AG04450 (cell line): ENCODE results near the gene MIA. TPM values are rescaled to one million over a fixed set of nuclear protein-coding genes. Genes with fewer than 3 reads are reported as not detected.

Experiments used
- CTCF ChIA-PET: fragments of 300-600, 350-600 bp; formaldehyde crosslinking; extraction: SDS; loops from one replicate; lab custom pipeline; 2022; ENCODE audit warnings: antibody characterized with exemption, inconsistent platforms; lab: Charles Lee
- POLR2A ChIA-PET: fragments of 350-600 bp; formaldehyde crosslinking; extraction: SDS; loops from one replicate; lab custom pipeline; 2021; ENCODE audit warnings: antibody characterized with exemption, inconsistent platforms; lab: Yijun Ruan, JAX
- DNase-seq: peaks from one replicate; pipeline ENCODE4 v3.0.0-alpha.2; 2011; ENCODE audit warnings: low read depth, low spot score
- H3K27ac ChIP-seq: one replicate; pipeline ENCODE4 v1.5.1; 2012; ENCODE audit warnings: low read depth, low read length, control low read depth
- H3K27me3 ChIP-seq: one replicate; pipeline ENCODE4 v1.6.0; 2012; ENCODE audit warnings: low read length; ENCODE audit not compliant: control insufficient read depth, insufficient read depth
- H3K4me3 ChIP-seq: 2 replicates; pipeline ENCODE4 v1.5.1; 2011; ENCODE audit warnings: mild to moderate bottlenecking, low read depth, low read length, control low read depth
- H3K9me3 ChIP-seq: 2 replicates; pipeline ENCODE4 v1.5.1; 2012; ENCODE audit warnings: low read length; ENCODE audit not compliant: control insufficient read depth, insufficient read depth
- polyA plus RNA-seq: library from polyadenylated mRNA; depleted of rRNA; stranded (reverse); fragments of >200 nt; gene quantifications from 2 replicates; pipeline ENCODE4 v1.2.3, GENCODE V29; 2011
- TF ChIP-seq, protein P1 (sequence below): IDR thresholded peaks from 2 replicates; pipeline ENCODE4 v1.5.1; 2011; ENCODE audit warnings: low read depth, low read length, control low read depth, inconsistent platforms

Gene MIA
- polyA plus RNA-seq, 1 experiment: not detected

DNA sequence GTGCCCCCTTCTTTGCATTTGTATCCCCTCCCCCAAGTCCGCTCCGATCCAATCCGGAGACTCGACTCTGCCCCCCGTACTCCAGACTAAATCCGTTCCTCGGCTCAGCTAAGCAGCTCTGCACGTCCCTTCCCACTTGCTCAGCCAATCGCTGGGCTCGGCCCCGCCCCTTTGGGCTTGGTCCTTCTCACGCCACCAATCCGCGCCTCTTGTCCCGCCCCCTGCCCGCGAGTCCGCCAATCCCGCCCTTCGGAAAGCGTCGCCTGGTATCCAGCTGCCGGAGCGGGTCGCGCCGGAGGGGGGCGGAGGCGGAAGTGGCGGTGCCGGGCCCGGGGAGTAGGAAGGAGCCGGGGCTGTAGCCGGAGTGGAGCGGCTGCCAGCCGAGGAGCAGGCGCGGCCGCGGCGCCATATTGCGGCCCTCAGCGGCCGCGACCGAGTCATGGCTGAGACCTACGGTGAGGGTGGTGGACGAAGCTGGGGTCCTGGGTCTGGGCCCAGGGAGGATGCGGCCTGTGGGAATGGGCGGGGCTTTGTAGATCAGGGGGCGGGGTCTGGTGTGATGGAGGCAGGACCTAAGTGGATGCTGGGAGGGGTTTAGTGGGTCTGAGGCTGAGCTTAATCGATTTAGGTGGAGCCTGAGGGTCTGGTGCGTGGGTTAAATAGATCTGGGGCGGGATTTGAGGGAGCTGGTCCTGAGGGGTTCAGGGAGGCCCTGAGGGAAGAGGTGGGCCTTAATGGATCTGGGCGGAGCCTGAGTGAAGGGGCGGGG lies 2.8 kb downstream of the MIA start, which contains the start of gene RAB4B:
TSS of gene RAB4B (plus strand) at position 311 of the 769 bp plus-strand sequence. CDS start at position 440, 129 bp downstream.
- ChIA-PET CTCF (interaction anchor here (0.6 to 3.0 kb wide), 10 partner anchors 20 to 544 kb away, joined by 3 to 20 read pairs (median 4); partner anchors contain the start of genes EGLN2 and ITPKC), POLR2A (interaction anchor here (0.6 to 2.7 kb wide), 21 partner anchors 9 to 1181 kb away, joined by 3 to 28 read pairs (median 5); partner anchors contain the start of genes ACTMAP, COQ8B, EGLN2 and ITPKC)
- Histone ChIP-seq H3K27me3 (no peaks in the 10 kb centered on the region), H3K9me3 (no peaks in the 10 kb centered on the region; the same call in 1 of the 2 replicates), H3K4me3 (peak within 1 kb of the TSS; percentile 75), H3K27ac (peak within 1 kb of the TSS; percentile 96)
- peak; percentile 100 for DNase-seq
- TF ChIP-seq, protein P1, sequence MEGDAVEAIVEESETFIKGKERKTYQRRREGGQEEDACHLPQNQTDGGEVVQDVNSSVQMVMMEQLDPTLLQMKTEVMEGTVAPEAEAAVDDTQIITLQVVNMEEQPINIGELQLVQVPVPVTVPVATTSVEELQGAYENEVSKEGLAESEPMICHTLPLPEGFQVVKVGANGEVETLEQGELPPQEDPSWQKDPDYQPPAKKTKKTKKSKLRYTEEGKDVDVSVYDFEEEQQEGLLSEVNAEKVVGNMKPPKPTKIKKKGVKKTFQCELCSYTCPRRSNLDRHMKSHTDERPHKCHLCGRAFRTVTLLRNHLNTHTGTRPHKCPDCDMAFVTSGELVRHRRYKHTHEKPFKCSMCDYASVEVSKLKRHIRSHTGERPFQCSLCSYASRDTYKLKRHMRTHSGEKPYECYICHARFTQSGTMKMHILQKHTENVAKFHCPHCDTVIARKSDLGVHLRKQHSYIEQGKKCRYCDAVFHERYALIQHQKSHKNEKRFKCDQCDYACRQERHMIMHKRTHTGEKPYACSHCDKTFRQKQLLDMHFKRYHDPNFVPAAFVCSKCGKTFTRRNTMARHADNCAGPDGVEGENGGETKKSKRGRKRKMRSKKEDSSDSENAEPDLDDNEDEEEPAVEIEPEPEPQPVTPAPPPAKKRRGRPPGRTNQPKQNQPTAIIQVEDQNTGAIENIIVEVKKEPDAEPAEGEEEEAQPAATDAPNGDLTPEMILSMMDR: no peak

DNA sequence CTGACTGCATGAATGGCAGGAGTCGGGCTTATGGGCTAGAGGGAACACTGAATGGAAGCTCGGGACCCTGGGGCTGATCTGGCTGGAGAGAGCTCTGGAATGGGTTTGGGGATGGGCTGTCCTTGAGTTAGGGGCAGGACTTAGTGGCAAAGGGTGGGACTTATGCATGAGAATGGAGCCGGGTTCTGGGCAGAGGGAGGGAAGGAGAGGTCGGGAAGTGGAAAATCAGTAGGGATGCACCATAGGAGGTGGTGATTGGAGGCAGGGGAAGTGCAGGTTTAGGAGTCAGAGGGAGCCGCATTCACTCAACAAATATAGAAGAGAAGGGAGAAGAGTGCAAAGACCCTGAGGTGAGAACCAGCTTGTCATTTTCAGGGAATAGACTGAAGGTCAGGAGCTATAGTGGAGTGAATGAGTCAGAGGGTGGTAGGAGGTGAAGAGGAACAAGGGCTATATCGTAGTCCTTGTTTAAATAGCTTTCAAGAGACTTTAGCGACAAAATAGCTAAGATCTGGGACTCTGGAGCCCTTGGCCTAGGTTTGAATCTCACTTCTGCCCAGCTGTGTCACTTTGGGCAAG lies 3.5 kb downstream of the MIA start:
- TF ChIP-seq, protein P1: no peak
- H3K4me3 ChIP-seq: peak overlapping the region; percentile 73
- DNase-seq: no peak
- peak overlapping the region; percentile 87 for H3K27ac ChIP-seq
- H3K27me3 ChIP-seq: no peaks in the 10 kb centered on the region
- no peaks in the 10 kb centered on the region; the same call in 1 of the 2 replicates for H3K9me3 ChIP-seq
- ChIA-PET CTCF (interaction anchor here (0.9 to 3.0 kb wide), 7 partner anchors 20 to 530 kb away, joined by 3 to 20 read pairs (median 4); partner anchors contain the start of genes EGLN2 and ITPKC), POLR2A (interaction anchor here (0.6 to 2.7 kb wide), 18 partner anchors 8 to 1180 kb away, joined by 3 to 28 read pairs (median 5); partner anchors contain the start of genes ACTMAP, COQ8B, EGLN2 and ITPKC)

DNA sequence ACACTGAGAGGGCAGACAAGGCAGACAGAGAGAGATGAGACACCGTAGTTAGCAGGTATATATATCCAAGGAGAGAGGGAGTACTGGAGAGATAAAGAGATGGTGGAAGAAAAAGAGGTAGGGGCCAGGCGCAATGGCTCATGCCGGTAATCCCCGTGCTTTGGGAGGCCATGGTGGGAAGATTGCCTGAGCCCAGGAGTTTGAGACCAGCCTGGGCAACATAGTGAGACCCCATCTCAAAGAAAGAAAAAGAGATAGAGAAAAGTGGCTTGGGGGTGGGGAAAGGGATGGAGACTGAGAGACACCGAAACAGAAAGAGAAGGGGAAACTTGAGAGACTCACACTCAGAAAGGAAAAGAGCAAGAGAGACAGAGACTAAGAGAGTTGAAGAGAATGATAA lies 5.3 kb downstream of the MIA start:
- Histone ChIP-seq H3K9me3 (no peaks in the 10 kb centered on the region; the same call in 1 of the 2 replicates), H3K4me3 (no peak overlapping the region), H3K27ac (no peak overlapping the region), H3K27me3 (no peaks in the 10 kb centered on the region)
- POLR2A ChIA-PET: no interaction called here
- TF ChIP-seq, protein P1: no peak
- CTCF ChIA-PET: interaction anchor here (2.9 kb wide), 1 partner anchor 26 kb away, joined by 10 read pairs; no protein-coding TSS in a partner anchor
- no peak for DNase-seq

DNA sequence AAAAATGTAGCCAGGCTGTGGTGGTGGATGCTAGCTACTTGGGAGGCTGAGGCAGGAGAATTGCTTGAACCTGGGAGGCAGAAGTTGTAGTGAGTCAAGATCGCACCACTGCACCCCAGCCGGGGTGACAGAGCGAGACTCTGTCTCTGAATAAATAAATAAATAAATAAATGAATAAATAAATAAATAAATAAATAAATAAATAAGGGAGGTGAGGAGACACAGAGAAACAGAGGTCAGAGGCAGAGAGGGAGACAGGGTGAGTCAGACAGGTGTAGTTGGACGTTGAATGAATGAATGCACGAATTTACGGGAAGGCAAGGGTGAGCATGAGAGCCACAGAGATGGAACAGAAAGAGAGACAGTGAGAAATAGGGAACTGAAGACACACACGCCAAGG lies 5.8 kb downstream of the MIA start:
- ChIA-PET POLR2A (no interaction called here), CTCF (interaction anchor here (2.9 kb wide), 1 partner anchor 25 kb away, joined by 10 read pairs; no protein-coding TSS in a partner anchor)
- no peak for DNase-seq
- Histone ChIP-seq H3K27ac (no peak overlapping the region), H3K27me3 (no peaks in the 10 kb centered on the region), H3K4me3 (no peak overlapping the region), H3K9me3 (no peaks in the 10 kb centered on the region)
- TF ChIP-seq, protein P1: no peak
